Duodenal mucosa (tissue), 2 donors: ENCODE data around the gene CNTN5.
"Not testable (repeated sequence)": the region's sequence is repeated elsewhere in the genome, so short reads cannot be mapped to it uniquely, and the experiment has no call there.

Experiments
- H3K27ac ChIP-seq: one replicate; pipeline ENCODE4 v1.7.0; 2013; ENCODE audit warnings: low read depth, low read length
- H3K27me3 ChIP-seq, 2 donors: one replicate each; pipeline ENCODE4 v1.7.0; 2013; ENCODE audit warnings: low read length in 2 of 2, control low read depth in 1 of 2; ENCODE audit not compliant: insufficient read depth in 2 of 2, control insufficient read depth in 1 of 2
- H3K36me3 ChIP-seq, 2 donors: one replicate each; pipeline ENCODE4 v1.7.0; 2013; ENCODE audit warnings: low read length in 2 of 2, control low read depth in 1 of 2; ENCODE audit not compliant: insufficient read depth in 2 of 2, control insufficient read depth in 1 of 2
- H3K4me1 ChIP-seq, 2 donors: one replicate each; pipeline ENCODE4 v1.7.0; 2013; ENCODE audit warnings: low read length in 2 of 2, control low read depth in 1 of 2; ENCODE audit not compliant: insufficient read depth in 2 of 2, control insufficient read depth in 1 of 2
- H3K4me3 ChIP-seq, 2 donors: one replicate each; pipeline ENCODE4 v1.7.0; 2013; ENCODE audit warnings: low read length in 2 of 2, low read depth in 1 of 2
- H3K9ac ChIP-seq, 2 donors: one replicate each; pipeline ENCODE4 v1.7.0; 2013; ENCODE audit warnings: low read length in 2 of 2, low read depth in 1 of 2
- H3K9me3 ChIP-seq, 2 donors: one replicate each; pipeline ENCODE4 v1.7.0; 2013; ENCODE audit warnings: low read length in 2 of 2, control low read depth in 1 of 2; ENCODE audit not compliant: control insufficient read depth in 1 of 2

The CNTN5 gene

GRCh38 chr11:100257238-100257803 is 1236.6 kb downstream of the CNTN5 start:
- H3K27ac ChIP-seq, H3K27me3 ChIP-seq, H3K4me3 ChIP-seq, H3K4me1 ChIP-seq, H3K9me3 ChIP-seq, H3K36me3 ChIP-seq, H3K9ac ChIP-seq: not testable (repeated sequence)

- no peak overlapping the region for H3K9ac ChIP-seq
- H3K4me3 ChIP-seq, result no peak overlapping the region
- no peaks in the 10 kb centered on the region for H3K36me3 ChIP-seq
- no peak overlapping the region for H3K27ac ChIP-seq
- H3K27me3 ChIP-seq, result no peaks in the 10 kb centered on the region
- no peaks in the 10 kb centered on the region for H3K4me1 ChIP-seq
- H3K9me3 ChIP-seq, result peaks cover 0 to 3% of the 10 kb centered on the region in 2 donors
These were observed 1248.8 kb downstream of the CNTN5 start for GRCh38 chr11:100269516-100269915.

GRCh38 chr11:100273066-100273815 is 1252.5 kb downstream of the CNTN5 start:
- Histone ChIP-seq H3K27me3 (no peaks in the 10 kb centered on the region), H3K9me3 (peaks cover 0 to 3% of the 10 kb centered on the region in 2 donors), H3K36me3 (no peaks in the 10 kb centered on the region), H3K9ac (no peak overlapping the region), H3K27ac (no peak overlapping the region), H3K4me3 (no peak overlapping the region), H3K4me1 (no peaks in the 10 kb centered on the region)

- not testable (repeated sequence) for H3K36me3 ChIP-seq, H3K27me3 ChIP-seq, H3K4me3 ChIP-seq, H3K9me3 ChIP-seq, H3K4me1 ChIP-seq, H3K9ac ChIP-seq, H3K27ac ChIP-seq
These were observed 1253.7 kb downstream of the CNTN5 start for GRCh38 chr11:100274466-100274865.

- Histone ChIP-seq H3K4me1 (no peaks in the 10 kb centered on the region), H3K36me3 (no peaks in the 10 kb centered on the region), H3K4me3 (no peak overlapping the region), H3K27ac (no peak overlapping the region), H3K9ac (no peak overlapping the region), H3K9me3 (peaks cover 0 to 3% of the 10 kb centered on the region in 2 donors), H3K27me3 (no peaks in the 10 kb centered on the region)
These were observed 1274.0 kb downstream of the CNTN5 start for GRCh38 chr11:100294748-100295147.

GRCh38 chr11:100296051-100296679 is 1275.4 kb downstream of the CNTN5 start:
- peaks cover 0 to 3% of the 10 kb centered on the region in 2 donors for H3K9me3 ChIP-seq
- no peaks in the 10 kb centered on the region for H3K36me3 ChIP-seq
- H3K9ac ChIP-seq, result no peak overlapping the region
- no peaks in the 10 kb centered on the region for H3K4me1 ChIP-seq
- no peak overlapping the region for H3K4me3 ChIP-seq
- no peaks in the 10 kb centered on the region for H3K27me3 ChIP-seq
- no peak overlapping the region for H3K27ac ChIP-seq

- no peaks in the 10 kb centered on the region for H3K36me3 ChIP-seq
- H3K4me3 ChIP-seq, result no peak overlapping the region
- H3K9me3 ChIP-seq, result no peaks in the 10 kb centered on the region
- no peak overlapping the region for H3K27ac ChIP-seq
- H3K9ac ChIP-seq, result no peak overlapping the region
- no peaks in the 10 kb centered on the region for H3K4me1 ChIP-seq
- H3K27me3 ChIP-seq, result no peaks in the 10 kb centered on the region
These were observed 1276.8 kb downstream of the CNTN5 start for GRCh38 chr11:100297516-100297915.

- Histone ChIP-seq H3K9ac (no peak overlapping the region), H3K27me3 (no peaks in the 10 kb centered on the region), H3K36me3 (no peaks in the 10 kb centered on the region), H3K4me1 (no peaks in the 10 kb centered on the region), H3K9me3 (no peaks in the 10 kb centered on the region), H3K27ac (no peak overlapping the region), H3K4me3 (no peak overlapping the region)
These were observed 1282.1 kb downstream of the CNTN5 start for GRCh38 chr11:100302824-100303223.

- Histone ChIP-seq H3K9ac (no peak overlapping the region), H3K4me1 (no peaks in the 10 kb centered on the region), H3K4me3 (no peak overlapping the region), H3K9me3 (no peaks in the 10 kb centered on the region), H3K36me3 (no peaks in the 10 kb centered on the region), H3K27me3 (no peaks in the 10 kb centered on the region), H3K27ac (no peak overlapping the region)
These were observed 1283.1 kb downstream of the CNTN5 start for GRCh38 chr11:100303897-100304296.

- Histone ChIP-seq H3K9ac (no peak overlapping the region), H3K27ac (no peak overlapping the region), H3K36me3 (no peaks in the 10 kb centered on the region), H3K4me1 (no peaks in the 10 kb centered on the region), H3K9me3 (no peaks in the 10 kb centered on the region), H3K27me3 (no peaks in the 10 kb centered on the region), H3K4me3 (no peak overlapping the region)
These were observed 1287.5 kb downstream of the CNTN5 start for GRCh38 chr11:100308202-100308601.
